ENCODE data around the gene IL12RB2.

GRCh38 chr1:67393240-67393639, 85.6 kb downstream of the IL12RB2 start:
- no peak for TF ChIP-seq EZH2 (optimal IDR thresholded peaks at IDR 0.05; ENCODE audit: low read depth, low read length)
- TF ChIP-seq CTCF (IDR thresholded peaks at IDR 0.05; ENCODE audit: low read length), result no peak
- no peak for TF ChIP-seq EZH2phosphoT487 (IDR thresholded peaks at IDR 0.05; ENCODE audit: low read length)

Measured in MM.1S (cell line).